Adrenal gland (tissue), 5 donors: ENCODE data around the gene BCLAF1.

ENCODE experiments used
- POLR2A ChIP-seq, 2 donors: fragments of 450-650 bp; IDR thresholded peaks; one replicate each; pipeline ENCODE4 v1.6.1; 2017; ENCODE audit warnings: antibody characterized with exemption in 2 of 2, mild to moderate bottlenecking in 2 of 2, moderate library complexity in 1 of 2
- TF ChIP-seq, protein P1 (sequence below), 6 experiments: fragments of 450-650 bp in 4 of 6; fragments of 200-600 bp in 2 of 6; sonication (generic) in 1 of 6; IDR thresholded peaks; 1 replicate in 5 of 6; 2 replicates in 1 of 6; pipeline versions ENCODE4 v1.5.1 to v1.8.0; 2016 to 2021; ENCODE audit warnings: antibody characterized with exemption in 6 of 6, mild to moderate bottlenecking in 2 of 6, moderate library complexity in 1 of 6
- donor health status: DM: no; HTN: no; CAD: no.

DNA sequence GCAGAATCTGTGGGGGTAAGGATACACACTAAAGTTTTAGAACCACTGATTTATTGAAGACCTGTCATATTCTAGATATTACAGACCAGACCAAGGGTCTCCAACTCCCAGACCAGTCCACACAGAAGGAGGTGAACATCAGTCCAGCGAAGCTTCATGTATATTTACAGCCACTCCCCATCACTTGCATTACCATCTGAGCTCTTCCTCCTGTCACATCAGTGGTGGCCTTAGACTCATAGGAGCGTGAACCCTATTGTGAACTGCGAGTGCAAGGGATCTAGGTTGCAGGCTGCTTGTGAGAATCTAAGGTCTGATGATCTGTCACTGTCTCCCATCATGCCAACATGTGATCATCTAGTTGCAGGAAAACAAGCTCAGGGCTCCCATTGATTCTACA is 5.0 kb upstream of the BCLAF1 start:
- TF ChIP-seq, protein P1, sequence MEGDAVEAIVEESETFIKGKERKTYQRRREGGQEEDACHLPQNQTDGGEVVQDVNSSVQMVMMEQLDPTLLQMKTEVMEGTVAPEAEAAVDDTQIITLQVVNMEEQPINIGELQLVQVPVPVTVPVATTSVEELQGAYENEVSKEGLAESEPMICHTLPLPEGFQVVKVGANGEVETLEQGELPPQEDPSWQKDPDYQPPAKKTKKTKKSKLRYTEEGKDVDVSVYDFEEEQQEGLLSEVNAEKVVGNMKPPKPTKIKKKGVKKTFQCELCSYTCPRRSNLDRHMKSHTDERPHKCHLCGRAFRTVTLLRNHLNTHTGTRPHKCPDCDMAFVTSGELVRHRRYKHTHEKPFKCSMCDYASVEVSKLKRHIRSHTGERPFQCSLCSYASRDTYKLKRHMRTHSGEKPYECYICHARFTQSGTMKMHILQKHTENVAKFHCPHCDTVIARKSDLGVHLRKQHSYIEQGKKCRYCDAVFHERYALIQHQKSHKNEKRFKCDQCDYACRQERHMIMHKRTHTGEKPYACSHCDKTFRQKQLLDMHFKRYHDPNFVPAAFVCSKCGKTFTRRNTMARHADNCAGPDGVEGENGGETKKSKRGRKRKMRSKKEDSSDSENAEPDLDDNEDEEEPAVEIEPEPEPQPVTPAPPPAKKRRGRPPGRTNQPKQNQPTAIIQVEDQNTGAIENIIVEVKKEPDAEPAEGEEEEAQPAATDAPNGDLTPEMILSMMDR (IDR thresholded peaks at IDR 0.05), result no peak
- TF ChIP-seq POLR2A (IDR thresholded peaks at IDR 0.05), result no peak
